ENCODE results near the gene MT1E. TPM values are rescaled to one million over a fixed set of nuclear protein-coding genes. Genes with fewer than 3 reads are reported as not detected.
A peak's percentile ranks its signal among the peaks of the same experiment; 100 is the strongest.

The MT1E gene
- total RNA-seq, 1 donor from 2014 or later = 5.2 TPM

- H3K4me1 Mint-ChIP-seq (ENCODE audit: low read depth) = no peaks in the 10 kb centered on the region
- no peak overlapping the region for H3K4me3 Mint-ChIP-seq (ENCODE audit: low read depth)
- peaks cover 90% of the 10 kb centered on the region for H3K27me3 Mint-ChIP-seq
- DNase-seq (ENCODE audit: low spot score, unreplicated experiment) = no peak
- TF ChIP-seq CTCF (IDR thresholded peaks at IDR 0.05; ENCODE audit: unreplicated experiment) = no peak
- no peaks in the 10 kb centered on the region for H3K9me3 Mint-ChIP-seq (ENCODE audit: low read depth)
- no peaks in the 10 kb centered on the region for H3K36me3 Mint-ChIP-seq (ENCODE audit: insufficient read depth)
- no peak overlapping the region for H3K27ac Mint-ChIP-seq
These were observed 24.2 kb downstream of the MT1E start for GRCh38 chr16:56649820-56650219.

DNA sequence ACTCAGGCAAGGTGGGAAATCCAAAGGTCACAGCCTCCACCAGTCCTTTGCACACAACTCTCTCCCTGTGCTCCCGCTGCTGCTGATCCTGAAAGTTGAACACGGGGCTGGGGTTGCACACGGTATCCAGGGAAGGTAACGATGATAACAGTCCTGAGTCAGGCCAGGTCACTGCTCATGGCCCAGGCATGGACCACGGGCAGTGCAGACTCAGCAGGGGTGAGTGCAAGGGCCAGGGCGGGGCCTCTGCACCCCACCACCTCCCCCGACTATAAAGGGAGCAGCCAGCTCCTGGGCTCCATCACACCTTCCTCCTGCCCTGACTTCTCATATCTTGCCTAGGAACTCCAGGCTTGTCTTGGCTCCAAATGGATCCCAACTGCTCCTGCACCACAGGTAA, 26.0 kb downstream of the MT1E start, which contains the start of gene MT1B:
Gene MT1B (plus strand): TSS at position 301 of the 400 bp plus-strand sequence. CDS start 68 bp downstream, at position 369.
- H3K27me3 Mint-ChIP-seq = peaks cover 85% of the 10 kb centered on the region
- DNase-seq (ENCODE audit: low spot score, unreplicated experiment) = no peak
- no peaks in the 10 kb centered on the region for H3K9me3 Mint-ChIP-seq (ENCODE audit: low read depth)
- no peaks in the 10 kb centered on the region for H3K36me3 Mint-ChIP-seq (ENCODE audit: insufficient read depth)
- H3K27ac Mint-ChIP-seq = no peak within 1 kb of the TSS
- no peak within 1 kb of the TSS for H3K4me3 Mint-ChIP-seq (ENCODE audit: low read depth)
- TF ChIP-seq CTCF (IDR thresholded peaks at IDR 0.05; ENCODE audit: unreplicated experiment) = no peak
- H3K4me1 Mint-ChIP-seq (ENCODE audit: low read depth) = no peaks in the 10 kb centered on the region

DNA sequence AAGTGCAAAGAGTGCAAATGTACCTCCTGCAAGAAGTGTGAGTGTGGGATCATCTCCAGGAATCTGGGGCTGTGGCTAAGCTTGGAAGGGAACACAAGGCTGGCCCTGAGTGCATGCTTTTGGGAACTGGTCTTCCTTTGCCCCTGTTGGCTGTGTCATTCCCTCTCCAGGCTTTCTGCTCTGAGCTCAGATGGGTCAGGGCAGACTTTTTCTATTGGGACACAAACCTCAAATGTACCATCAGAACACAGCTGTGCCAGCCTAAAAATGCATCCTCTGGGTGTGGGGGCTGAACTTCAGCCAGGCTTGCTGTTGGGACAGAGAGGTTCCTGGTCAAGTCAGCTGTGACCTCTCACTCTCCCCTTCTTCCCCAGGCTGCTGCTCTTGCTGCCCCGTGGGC, 27.0 kb downstream of the MT1E start:
- DNase-seq (ENCODE audit: low spot score, unreplicated experiment) = no peak
- TF ChIP-seq CTCF (IDR thresholded peaks at IDR 0.05; ENCODE audit: unreplicated experiment) = no peak
- Mint-ChIP-seq H3K4me1 (ENCODE audit: low read depth) (no peaks in the 10 kb centered on the region), H3K4me3 (ENCODE audit: low read depth) (no peak overlapping the region), H3K36me3 (ENCODE audit: insufficient read depth) (no peaks in the 10 kb centered on the region), H3K27me3 (peaks cover 83% of the 10 kb centered on the region), H3K9me3 (ENCODE audit: low read depth) (no peaks in the 10 kb centered on the region), H3K27ac (no peak overlapping the region)

DNA sequence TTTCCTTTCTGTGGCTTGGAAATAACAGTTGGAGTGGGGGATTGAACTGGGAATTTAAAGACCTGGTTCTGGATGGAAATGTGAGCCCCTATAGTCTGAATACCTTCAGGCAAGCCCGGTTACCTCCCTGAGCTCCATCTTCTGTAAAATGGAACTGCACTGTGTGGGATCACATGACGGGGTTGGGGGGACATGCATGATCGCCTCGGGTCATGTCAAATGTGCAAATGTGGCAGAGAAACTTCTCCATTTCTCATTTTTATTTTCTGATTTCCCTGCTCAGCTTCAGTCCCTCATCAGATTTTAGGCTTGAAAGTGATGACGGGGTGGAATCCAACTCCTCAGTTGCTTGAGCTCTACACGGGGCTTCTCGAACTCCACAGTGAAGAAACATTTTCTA, 27.6 kb downstream of the MT1E start:
- Mint-ChIP-seq H3K27me3 (peaks cover 83% of the 10 kb centered on the region), H3K4me3 (ENCODE audit: low read depth) (no peak overlapping the region), H3K4me1 (ENCODE audit: low read depth) (peaks cover 4% of the 10 kb centered on the region), H3K36me3 (ENCODE audit: insufficient read depth) (no peaks in the 10 kb centered on the region), H3K9me3 (ENCODE audit: low read depth) (no peaks in the 10 kb centered on the region), H3K27ac (no peak overlapping the region)
- TF ChIP-seq CTCF (IDR thresholded peaks at IDR 0.05; ENCODE audit: unreplicated experiment) = no peak
- no peak for DNase-seq (ENCODE audit: low spot score, unreplicated experiment)

- Mint-ChIP-seq H3K4me1 (ENCODE audit: low read depth) (peaks cover 5% of the 10 kb centered on the region), H3K36me3 (ENCODE audit: insufficient read depth) (no peaks in the 10 kb centered on the region), H3K4me3 (ENCODE audit: low read depth) (peak within 1 kb of the TSS; percentile 84), H3K27me3 (peaks cover 87% of the 10 kb centered on the region), H3K9me3 (ENCODE audit: low read depth) (no peaks in the 10 kb centered on the region), H3K27ac (peak within 1 kb of the TSS; percentile 75)
- DNase-seq (ENCODE audit: low spot score, unreplicated experiment) = peak; percentile 52
- no peak for TF ChIP-seq CTCF (IDR thresholded peaks at IDR 0.05; ENCODE audit: unreplicated experiment)
These were observed 32.2 kb downstream of the MT1E start, which contains the start of gene MT1F for GRCh38 chr16:56657555-56658326. Gene MT1F, plus strand, starts transcription at chr16:56657959. Its CDS starts 100 bp downstream, at chr16:56658059.
